Caco-2 (cell line): ENCODE measurements around the gene TREML2. TPM values are rescaled to one million over a fixed set of nuclear protein-coding genes. Genes with fewer than 3 reads are reported as not detected.

Experiments used
- BruUV-seq: library from RNA; stranded (reverse); fragments of 400-500 nt; replicated peaks from 2 replicates; lab custom pipeline; 2021; lab: Mats Ljungman, UMichigan
- CTCF ChIA-PET: fragments of 300-600 bp; sonication (Branson Sonifier 250); formaldehyde crosslinking; loops from one replicate; lab custom pipeline; 2022; ENCODE audit warnings: antibody characterized with exemption; lab: Charles Lee
- POLR2A ChIA-PET: fragments of 300-600 bp; sonication (Branson Sonifier 250); formaldehyde crosslinking; loops from one replicate; lab custom pipeline; 2022; ENCODE audit warnings: antibody characterized with exemption; lab: Charles Lee
- DNase-seq, 2 experiments: peaks; one replicate each; pipeline versions ENCODE4 v3.0.0 to v3.0.0-alpha.2; 2020 to 2022
- H3K27me3 ChIP-seq: replicated peaks from 2 replicates; pipeline ENCODE4 v1.6.0; 2011; ENCODE audit warnings: low read length; ENCODE audit not compliant: control insufficient read depth, insufficient read depth
- H3K36me3 ChIP-seq: 2 replicates; pipeline ENCODE4 v1.5.1; 2011; ENCODE audit warnings: low read length; ENCODE audit not compliant: control insufficient read depth, insufficient read depth
- H3K4me1 ChIP-seq: fragments of 250-450 bp; sonication (Bioruptor Pico); 2 replicates; pipeline ENCODE4 v1.5.1; 2020; ENCODE audit warnings: mild to moderate bottlenecking
- H3K4me3 ChIP-seq: 2 replicates; pipeline ENCODE4 v1.5.1; 2011; ENCODE audit warnings: low read depth, mild to moderate bottlenecking, control low read depth, low read length
- H3K9me3 ChIP-seq: fragments of 250-450 bp; sonication (Bioruptor Pico); 2 replicates; pipeline ENCODE4 v1.5.1; 2020; ENCODE audit warnings: mild to moderate bottlenecking, moderate library complexity
- H3K27ac Mint-ChIP-seq: one replicate; pipeline ENCODE4 v1.8.0; 2022; ENCODE audit warnings: mixed read lengths; ENCODE audit not compliant: unreplicated experiment
- H3K27me3 Mint-ChIP-seq: one replicate; pipeline ENCODE4 v1.8.0; 2022; ENCODE audit warnings: mixed read lengths; ENCODE audit not compliant: insufficient read depth, unreplicated experiment
- H3K36me3 Mint-ChIP-seq: one replicate; pipeline ENCODE4 v1.8.0; 2022; ENCODE audit warnings: mild to moderate bottlenecking, mixed read lengths; ENCODE audit not compliant: insufficient read depth, unreplicated experiment
- H3K4me1 Mint-ChIP-seq: one replicate; pipeline ENCODE4 v1.8.0; 2022; ENCODE audit warnings: low read depth, mixed read lengths; ENCODE audit not compliant: unreplicated experiment
- H3K4me3 Mint-ChIP-seq: one replicate; pipeline ENCODE4 v1.8.0; 2022; ENCODE audit warnings: mild to moderate bottlenecking, moderate library complexity, mixed read lengths; ENCODE audit not compliant: unreplicated experiment
- H3K9me3 Mint-ChIP-seq: one replicate; pipeline ENCODE4 v1.8.0; 2022; ENCODE audit warnings: mixed read lengths; ENCODE audit not compliant: unreplicated experiment
- CTCF ChIP-seq, 2 experiments: fragments of 200-600 bp in 1 of 2; IDR thresholded peaks; 1 replicate in 1 of 2; 2 replicates in 1 of 2; pipeline versions ENCODE4 v1.5.1 to v1.8.0; 2011 to 2022; ENCODE audit warnings: antibody characterized with exemption in 1 of 2, control low read depth in 1 of 2, inconsistent platforms in 1 of 2, low read depth in 1 of 2, low read length in 1 of 2, mild to moderate bottlenecking in 1 of 2, moderate library complexity in 1 of 2; ENCODE audit not compliant: insufficient read depth in 1 of 2, severe bottlenecking in 1 of 2, unreplicated experiment in 1 of 2
- intact Hi-C: fragments of 100-400 bp; cut with micrococcal nuclease; formaldehyde crosslinking; loops from one replicate; pipeline ENCODE4 v1.10.0; 2022; ENCODE audit not compliant: unreplicated experiment
- total RNA-seq: library from RNA; stranded (reverse); gene quantifications from 2 replicates; pipeline ENCODE4 v1.2.3, GENCODE V29; 2022

The TREML2 gene
- total RNA-seq, 1 experiment from 2014 or later, result not detected

GRCh38 chr6:41208439-41209106, 7.6 kb upstream of the TREML2 start:
- no peak overlapping the region for H3K4me3 Mint-ChIP-seq
- no peaks in the 10 kb centered on the region for H3K4me1 ChIP-seq
- H3K27me3 Mint-ChIP-seq, result peaks cover 18% of the 10 kb centered on the region
- H3K27me3 ChIP-seq, result no peaks in the 10 kb centered on the region; the same call in 1 of the 2 replicates
- CTCF ChIA-PET, result no interaction called here
- H3K9me3 ChIP-seq, result no peaks in the 10 kb centered on the region
- DNase-seq, result no peak
- BruUV-seq, result no TSS peak
- intact Hi-C loops, result no loop called here
- peaks cover 6% of the 10 kb centered on the region for H3K4me1 Mint-ChIP-seq
- POLR2A ChIA-PET, result no interaction called here
- no peak for TF ChIP-seq CTCF (IDR thresholded peaks at IDR 0.05; ENCODE audit: insufficient read depth in 1 of 2, low read depth in 1 of 2, low read length in 1 of 2, severe bottlenecking in 1 of 2, unreplicated experiment in 1 of 2)
- H3K36me3 Mint-ChIP-seq, result no peaks in the 10 kb centered on the region
- H3K9me3 Mint-ChIP-seq, result no peaks in the 10 kb centered on the region
- H3K27ac Mint-ChIP-seq, result no peak overlapping the region
- no peak overlapping the region for H3K4me3 ChIP-seq
- no peaks in the 10 kb centered on the region for H3K36me3 ChIP-seq

- Mint-ChIP-seq H3K27ac (no peak overlapping the region), H3K9me3 (no peaks in the 10 kb centered on the region), H3K27me3 (peaks cover 22% of the 10 kb centered on the region), H3K4me3 (no peak overlapping the region), H3K4me1 (no peaks in the 10 kb centered on the region), H3K36me3 (no peaks in the 10 kb centered on the region)
- Histone ChIP-seq H3K36me3 (no peaks in the 10 kb centered on the region), H3K27me3 (no peaks in the 10 kb centered on the region; the same call in 1 of the 2 replicates), H3K4me1 (no peaks in the 10 kb centered on the region), H3K4me3 (no peak overlapping the region), H3K9me3 (no peaks in the 10 kb centered on the region)
- no peak for DNase-seq
- ChIA-PET CTCF (no interaction called here), POLR2A (no interaction called here)
- no peak for TF ChIP-seq CTCF (IDR thresholded peaks at IDR 0.05; ENCODE audit: insufficient read depth in 1 of 2, low read depth in 1 of 2, low read length in 1 of 2, severe bottlenecking in 1 of 2, unreplicated experiment in 1 of 2)
- no TSS peak for BruUV-seq
- intact Hi-C loops, result no loop called here
These were observed 3.2 kb upstream of the TREML2 start for GRCh38 chr6:41204156-41204555.

GRCh38 chr6:41201764-41202173, 820 bp upstream of the TREML2 start:
- Mint-ChIP-seq H3K27me3 (peaks cover 22% of the 10 kb centered on the region), H3K27ac (no peak overlapping the region), H3K4me3 (no peak overlapping the region), H3K36me3 (no peaks in the 10 kb centered on the region), H3K9me3 (no peaks in the 10 kb centered on the region), H3K4me1 (no peaks in the 10 kb centered on the region)
- no peaks in the 10 kb centered on the region for H3K4me1 ChIP-seq
- H3K9me3 ChIP-seq, result no peaks in the 10 kb centered on the region
- no peak for DNase-seq
- no peak for TF ChIP-seq CTCF (IDR thresholded peaks at IDR 0.05; ENCODE audit: insufficient read depth in 1 of 2, low read depth in 1 of 2, low read length in 1 of 2, severe bottlenecking in 1 of 2, unreplicated experiment in 1 of 2)
- POLR2A ChIA-PET, result no interaction called here
- intact Hi-C loops, result no loop called here
- CTCF ChIA-PET, result no interaction called here
- H3K27me3 ChIP-seq, result no peaks in the 10 kb centered on the region; the same call in none of the 2 replicates
- no peak overlapping the region for H3K4me3 ChIP-seq
- BruUV-seq, result no TSS peak
- no peaks in the 10 kb centered on the region for H3K36me3 ChIP-seq
